CD4-positive, alpha-beta T cell (primary cell): ENCODE measurements around the gene STK24. TPM values are rescaled to one million over a fixed set of nuclear protein-coding genes. Genes with fewer than 3 reads are reported as not detected.

Experiments
- ATAC-seq: fragments of 200-7000 bp; cut with Tn5 transposase; one replicate; pipeline ENCODE4 v1.10.0; 2022; ENCODE audit warnings: mild to moderate bottlenecking; ENCODE audit not compliant: poor library complexity
- CTCF ChIA-PET: fragments of 350-600 bp; sonication (Branson Sonifier 250); formaldehyde crosslinking; loops from one replicate; lab custom pipeline; 2021; ENCODE audit warnings: antibody characterized with exemption, inconsistent platforms; lab: Charles Lee
- POLR2A ChIA-PET: fragments of 350-600 bp; sonication (Branson Sonifier 250); formaldehyde crosslinking; loops from one replicate; lab custom pipeline; 2021; ENCODE audit warnings: antibody characterized with exemption, inconsistent platforms; lab: Charles Lee
- DNase-seq, 14 experiments: peaks; one replicate each; pipeline ENCODE4 v3.0.0-alpha.2; 2013 to 2020; ENCODE audit warnings: mixed read lengths in 2 of 14
- H3K27ac ChIP-seq, 2 donors: one replicate each; pipeline versions ENCODE4 v1.5.1 to v1.7.0; 2013; ENCODE audit warnings: low read length in 2 of 2, low read depth in 1 of 2, mild to moderate bottlenecking in 1 of 2
- H3K27me3 ChIP-seq, 2 experiments: 1 replicate in 1 of 2; 2 replicates in 1 of 2; pipeline versions ENCODE4 v1.6.1 to v1.7.0; 2013; ENCODE audit warnings: low read length in 2 of 2, control low read depth in 1 of 2, mild to moderate bottlenecking in 1 of 2, moderate library complexity in 1 of 2; ENCODE audit not compliant: insufficient read depth in 2 of 2, control insufficient read depth in 1 of 2
- H3K36me3 ChIP-seq: one replicate; pipeline ENCODE4 v1.6.1; 2013; ENCODE audit warnings: low read length, control low read depth; ENCODE audit not compliant: insufficient read depth
- H3K4me1 ChIP-seq: one replicate; pipeline ENCODE4 v1.6.1; 2013; ENCODE audit warnings: low read length, control low read depth; ENCODE audit not compliant: insufficient read depth
- H3K4me3 ChIP-seq: one replicate; pipeline ENCODE4 v1.5.1; 2013; ENCODE audit warnings: mild to moderate bottlenecking, low read length, moderate library complexity
- H3K9me3 ChIP-seq, 2 experiments: 1 replicate in 1 of 2; 2 replicates in 1 of 2; pipeline versions ENCODE4 v1.6.1 to v1.7.0; 2013; ENCODE audit warnings: low read length in 2 of 2, mild to moderate bottlenecking in 2 of 2, control low read depth in 1 of 2, moderate library complexity in 1 of 2; ENCODE audit not compliant: control insufficient read depth in 1 of 2, insufficient read depth in 1 of 2
- H3K27ac Mint-ChIP-seq: one replicate; pipeline ENCODE4 v1.8.0; 2020; ENCODE audit warnings: mixed read lengths
- H3K27me3 Mint-ChIP-seq: one replicate; pipeline ENCODE4 v1.8.0; 2021; ENCODE audit warnings: mixed read lengths
- H3K36me3 Mint-ChIP-seq: one replicate; pipeline ENCODE4 v1.8.0; 2021; ENCODE audit warnings: low read depth, mixed read lengths
- H3K4me1 Mint-ChIP-seq: one replicate; pipeline ENCODE4 v1.8.0; 2021; ENCODE audit warnings: low read depth, mixed read lengths
- H3K4me3 Mint-ChIP-seq: one replicate; pipeline ENCODE4 v1.8.0; 2020; ENCODE audit warnings: mild to moderate bottlenecking, mixed read lengths
- H3K9me3 Mint-ChIP-seq: one replicate; pipeline ENCODE4 v1.8.0; 2020; ENCODE audit warnings: mixed read lengths
- CTCF ChIP-seq: fragments of 200-600 bp; IDR thresholded peaks from one replicate; pipeline ENCODE4 v1.8.0; 2022; ENCODE audit warnings: antibody characterized with exemption, mild to moderate bottlenecking
- intact Hi-C, 2 experiments: fragments of 100-400 bp; cut with DNase I in 1 of 2; cut with micrococcal nuclease in 1 of 2; formaldehyde crosslinking; loops; one replicate each; pipeline versions ENCODE4 v1.15.1 to v1.9.0; 2023 to 2025; cut with DNase I, micrococcal nuclease
- total RNA-seq, 174 experiments: library from RNA in 2 of 174; stranded (reverse) in 2 of 174; gene quantifications; one replicate each; pipeline ENCODE4 v1.2.3 and lab custom pipeline; 2021 to 2026

The STK24 gene
- total RNA-seq, 2 experiments from 2014 or later: 82.3 to 85.2 TPM

- peaks cover 69% of the 10 kb centered on the region for H3K4me1 ChIP-seq
- DNase-seq (no peak), ATAC-seq (no peak)
- no peaks in the 10 kb centered on the region for H3K27me3 Mint-ChIP-seq
- H3K27ac ChIP-seq: no peak overlapping the region
- no peaks in the 10 kb centered on the region for H3K27me3 ChIP-seq
- no peaks in the 10 kb centered on the region for H3K9me3 ChIP-seq
- ChIA-PET POLR2A (no interaction called here), CTCF (interaction anchor here (0.7 kb wide), 1 partner anchor 1545 kb away, joined by 4 read pairs; no protein-coding TSS in a partner anchor)
- H3K4me1 Mint-ChIP-seq: peaks cover 92% of the 10 kb centered on the region
- intact Hi-C loops: no loop called here
- H3K9me3 Mint-ChIP-seq: no peaks in the 10 kb centered on the region
- TF ChIP-seq CTCF: no peak
- H3K4me3 ChIP-seq: no peak overlapping the region
- peaks cover 31% of the 10 kb centered on the region for H3K36me3 ChIP-seq
- no peak overlapping the region for H3K4me3 Mint-ChIP-seq
- H3K36me3 Mint-ChIP-seq: peaks cover 54% of the 10 kb centered on the region
- H3K27ac Mint-ChIP-seq: peak overlapping the region; percentile 50
Measured at GRCh38 chr13:98546402-98546801, 30.5 kb downstream of the STK24 start.

GRCh38 chr13:98544104-98544710 lies 32.7 kb downstream of the STK24 start:
- H3K27ac Mint-ChIP-seq: peak overlapping the region; percentile 63
- no peak overlapping the region for H3K27ac ChIP-seq

More at GRCh38 chr13:98544104-98544710, 32.7 kb downstream of the STK24 start:
- Histone ChIP-seq H3K4me3 (no peak overlapping the region), H3K9me3 (no peaks in the 10 kb centered on the region), H3K4me1 (peaks cover 77% of the 10 kb centered on the region), H3K27me3 (no peaks in the 10 kb centered on the region), H3K36me3 (peaks cover 14% of the 10 kb centered on the region)
- no peaks in the 10 kb centered on the region for H3K27me3 Mint-ChIP-seq
- peaks cover 96% of the 10 kb centered on the region for H3K4me1 Mint-ChIP-seq
- H3K9me3 Mint-ChIP-seq: no peaks in the 10 kb centered on the region
- ATAC-seq (no peak), DNase-seq (no peak)
- intact Hi-C loops: loop anchor here in 1 of 2 experiments (5.0 kb wide), 1 partner anchor 33 kb away; the partner anchor contains the start of gene STK24
- no peak for TF ChIP-seq CTCF
- POLR2A ChIA-PET: interaction anchor here (1.1 to 4.7 kb wide), 2 partner anchors 19 to 108 kb away, joined by 3 to 20 read pairs; no protein-coding TSS in a partner anchor
- CTCF ChIA-PET: no interaction called here
- H3K36me3 Mint-ChIP-seq: peaks cover 32% of the 10 kb centered on the region
- H3K4me3 Mint-ChIP-seq: peak overlapping the region; percentile 65
